Panc1 (cell line): ENCODE data around the gene ACMSD. TPM values are rescaled to one million over a fixed set of nuclear protein-coding genes. Genes with fewer than 3 reads are reported as not detected.

Experiments
- ATAC-seq: fragments of 200-7000 bp; cut with Tn5 transposase; 2 replicates; pipeline ENCODE4 v1.9.1; 2020; ENCODE audit warnings: mild to moderate bottlenecking, moderate library complexity
- BruUV-seq: library from RNA; stranded (reverse); fragments of 400-500 nt; replicated peaks from 2 replicates; lab custom pipeline; 2021; lab: Mats Ljungman, UMichigan
- CTCF ChIA-PET: fragments of 300-600 bp; sonication (Branson Sonifier 250); formaldehyde crosslinking; loops from one replicate; lab custom pipeline; 2022; ENCODE audit warnings: antibody characterized with exemption; lab: Charles Lee
- POLR2A ChIA-PET: fragments of 300-600 bp; sonication (Branson Sonifier 250); formaldehyde crosslinking; loops from one replicate; lab custom pipeline; 2022; ENCODE audit warnings: antibody characterized with exemption; lab: Charles Lee
- DNase-seq: peaks from one replicate; pipeline ENCODE4 v3.0.0-alpha.2; 2010; ENCODE audit warnings: low read depth, low spot score
- H3K27ac ChIP-seq: 2 replicates; pipeline ENCODE4 v1.5.1; 2011; ENCODE audit warnings: mild to moderate bottlenecking, low read length, inconsistent platforms
- H3K27me3 ChIP-seq: fragments of 200-500 bp; sonication (Bioruptor generic); 2 replicates; pipeline ENCODE4 v1.6.0; 2014; ENCODE audit warnings: low read length, inconsistent platforms; ENCODE audit not compliant: control insufficient read depth, insufficient read depth
- H3K36me3 ChIP-seq: fragments of 200-500 bp; sonication (Bioruptor generic); 2 replicates; pipeline ENCODE4 v1.5.1; 2014; ENCODE audit warnings: inconsistent platforms, mild to moderate bottlenecking, low read length, moderate library complexity; ENCODE audit not compliant: control insufficient read depth, insufficient read depth
- H3K4me1 ChIP-seq: 2 replicates; pipeline ENCODE4 v1.5.1; 2011; ENCODE audit warnings: inconsistent platforms, mild to moderate bottlenecking, low read length, moderate library complexity; ENCODE audit not compliant: control insufficient read depth, insufficient read depth
- H3K4me3 ChIP-seq, 2 experiments: 2 replicates each; pipeline ENCODE4 v1.5.1; 2011 to 2012; ENCODE audit warnings: low read depth in 2 of 2, low read length in 2 of 2, mild to moderate bottlenecking in 2 of 2, inconsistent platforms in 1 of 2, moderate library complexity in 1 of 2
- H3K9me3 ChIP-seq: fragments of 200-500 bp; sonication (Bioruptor generic); 2 replicates; pipeline ENCODE4 v1.5.1; 2014; ENCODE audit warnings: low read depth, mild to moderate bottlenecking, inconsistent platforms, low read length, moderate library complexity; ENCODE audit not compliant: control insufficient read depth, insufficient read depth
- CTCF ChIP-seq: fragments of 450-650 bp; IDR thresholded peaks from 2 replicates; pipeline ENCODE4 v1.5.1; 2017; ENCODE audit warnings: mild to moderate bottlenecking
- POLR2AphosphoS5 ChIP-seq: IDR thresholded peaks from 2 replicates; pipeline ENCODE4 v1.6.1; 2012; ENCODE audit warnings: mild to moderate bottlenecking, low read depth, low read length, moderate library complexity
- REST ChIP-seq, 2 experiments: IDR thresholded peaks; 2 replicates each; pipeline ENCODE4 v1.6.1; 2011 to 2012; ENCODE audit warnings: low read depth in 2 of 2, control low read depth in 1 of 2, low read length in 1 of 2, mild to moderate bottlenecking in 1 of 2, moderate library complexity in 1 of 2; ENCODE audit not compliant: insufficient read depth in 1 of 2
- SIN3A ChIP-seq: IDR thresholded peaks from 2 replicates; pipeline ENCODE4 v1.6.1; 2012; ENCODE audit warnings: low read depth, mild to moderate bottlenecking, low read length, moderate library complexity, borderline replicate concordance; ENCODE audit not compliant: insufficient read depth
- TCF7L2 ChIP-seq: IDR thresholded peaks from 2 replicates; pipeline ENCODE4 v1.6.1; 2011; ENCODE audit warnings: mild to moderate bottlenecking, low read depth, low read length, inconsistent platforms
- in situ Hi-C: cut with HindIII; loops from 2 replicates; pipeline ENCODE4 v1.10.0; 2016; ENCODE audit warnings: low sequenced_read_pairs, low pct_unique_long_range_greater_than_20kb
- intact Hi-C: fragments of 100-400 bp; cut with micrococcal nuclease; formaldehyde crosslinking; loops from one replicate; pipeline ENCODE4 v1.10.0; 2022; ENCODE audit not compliant: unreplicated experiment
- total RNA-seq: library from RNA; stranded (reverse); gene quantifications from one replicate; pipeline ENCODE4 v1.2.1, GENCODE V29; 2021; ENCODE audit not compliant: unreplicated experiment

The ACMSD gene
- total RNA-seq, 1 experiment from 2014 or later: not detected

GRCh38 chr2:134818321-134818720, 20.1 kb upstream of the ACMSD start:
- no peak for DNase-seq
- ChIA-PET CTCF (no interaction called here), POLR2A (no interaction called here)
- no peak overlapping the region for H3K27ac ChIP-seq
- H3K4me1 ChIP-seq: no peaks in the 10 kb centered on the region
- intact Hi-C loops: no loop called here
- H3K27me3 ChIP-seq: no peaks in the 10 kb centered on the region
- no peaks in the 10 kb centered on the region for H3K36me3 ChIP-seq
- no TSS peak for BruUV-seq
- ATAC-seq: no peak
- TF ChIP-seq REST (IDR thresholded peaks at IDR 0.05; ENCODE audit: insufficient read depth in 1 of 2, low read depth in 2 of 2, low read length in 1 of 2) (no peak), SIN3A (no peak), POLR2AphosphoS5 (no peak), CTCF (no peak), TCF7L2 (no peak)
- in situ Hi-C loops: no loop called here
- no peaks in the 10 kb centered on the region for H3K9me3 ChIP-seq
- H3K4me3 ChIP-seq: no peak overlapping the region

- Histone ChIP-seq H3K27ac (no peak overlapping the region), H3K27me3 (no peaks in the 10 kb centered on the region), H3K4me1 (no peaks in the 10 kb centered on the region), H3K4me3 (no peak overlapping the region), H3K9me3 (no peaks in the 10 kb centered on the region), H3K36me3 (no peaks in the 10 kb centered on the region)
- TF ChIP-seq CTCF (no peak), REST (IDR thresholded peaks at IDR 0.05; ENCODE audit: insufficient read depth in 1 of 2, low read depth in 2 of 2, low read length in 1 of 2) (no peak), SIN3A (no peak), TCF7L2 (no peak), POLR2AphosphoS5 (no peak)
- DNase-seq: peak; percentile 25
- no peak for ATAC-seq
- ChIA-PET CTCF (no interaction called here), POLR2A (no interaction called here)
- BruUV-seq: no TSS peak
- in situ Hi-C loops: no loop called here
- intact Hi-C loops: no loop called here
Observed at GRCh38 chr2:134819334-134819733, 19.1 kb upstream of the ACMSD start.
